AG04450 (cell line): Measurements from ENCODE around the gene NR2C2. TPM values are rescaled to one million over a fixed set of nuclear protein-coding genes. Genes with fewer than 3 reads are reported as not detected.

Experiments
- CTCF ChIA-PET: fragments of 300-600, 350-600 bp; formaldehyde crosslinking; extraction: SDS; loops from one replicate; lab custom pipeline; 2022; ENCODE audit warnings: antibody characterized with exemption, inconsistent platforms; lab: Charles Lee
- POLR2A ChIA-PET: fragments of 350-600 bp; formaldehyde crosslinking; extraction: SDS; loops from one replicate; lab custom pipeline; 2021; ENCODE audit warnings: antibody characterized with exemption, inconsistent platforms; lab: Yijun Ruan, JAX
- DNase-seq: peaks from one replicate; pipeline ENCODE4 v3.0.0-alpha.2; 2011; ENCODE audit warnings: low read depth, low spot score
- H3K27ac ChIP-seq: one replicate; pipeline ENCODE4 v1.5.1; 2012; ENCODE audit warnings: low read depth, low read length, control low read depth
- H3K27me3 ChIP-seq: one replicate; pipeline ENCODE4 v1.6.0; 2012; ENCODE audit warnings: low read length; ENCODE audit not compliant: control insufficient read depth, insufficient read depth
- H3K4me3 ChIP-seq: 2 replicates; pipeline ENCODE4 v1.5.1; 2011; ENCODE audit warnings: mild to moderate bottlenecking, low read depth, low read length, control low read depth
- H3K9me3 ChIP-seq: 2 replicates; pipeline ENCODE4 v1.5.1; 2012; ENCODE audit warnings: low read length; ENCODE audit not compliant: control insufficient read depth, insufficient read depth
- polyA plus RNA-seq: library from polyadenylated mRNA; depleted of rRNA; stranded (reverse); fragments of >200 nt; gene quantifications from 2 replicates; pipeline ENCODE4 v1.2.3, GENCODE V29; 2011
- TF ChIP-seq, protein P1 (sequence below): IDR thresholded peaks from 2 replicates; pipeline ENCODE4 v1.5.1; 2011; ENCODE audit warnings: low read depth, low read length, control low read depth, inconsistent platforms

The NR2C2 gene
- polyA plus RNA-seq, 1 experiment, result 16.1 TPM

DNA sequence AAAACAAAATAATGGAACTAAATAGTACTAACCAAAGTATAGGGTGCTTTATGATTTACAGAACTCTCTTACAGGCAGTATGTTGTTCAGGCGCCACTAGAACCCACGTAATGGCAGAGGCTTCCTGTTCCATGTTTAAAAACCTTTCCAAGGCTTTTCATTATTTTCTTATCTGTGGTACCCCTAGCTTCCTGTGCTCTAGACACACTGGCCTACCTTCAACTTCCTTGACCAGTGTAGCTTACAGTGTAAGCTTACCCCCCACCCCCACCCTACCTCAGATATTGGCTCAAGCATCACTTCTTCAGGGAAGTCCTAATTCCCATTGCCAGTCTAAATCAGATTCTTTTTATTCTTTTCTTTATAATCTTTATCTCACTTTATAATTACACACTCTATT is 2.9 kb downstream of the NR2C2 start:
- no peak for DNase-seq
- H3K27ac ChIP-seq, result no peak overlapping the region
- H3K9me3 ChIP-seq, result peaks cover 2% of the 10 kb centered on the region; the same call in 1 of the 2 replicates
- no peak overlapping the region for H3K4me3 ChIP-seq
- CTCF ChIA-PET, result interaction anchor here (0.6 kb wide), 1 partner anchor 27 kb away, joined by 4 read pairs; no protein-coding TSS in a partner anchor
- POLR2A ChIA-PET, result no interaction called here
- TF ChIP-seq, protein P1, sequence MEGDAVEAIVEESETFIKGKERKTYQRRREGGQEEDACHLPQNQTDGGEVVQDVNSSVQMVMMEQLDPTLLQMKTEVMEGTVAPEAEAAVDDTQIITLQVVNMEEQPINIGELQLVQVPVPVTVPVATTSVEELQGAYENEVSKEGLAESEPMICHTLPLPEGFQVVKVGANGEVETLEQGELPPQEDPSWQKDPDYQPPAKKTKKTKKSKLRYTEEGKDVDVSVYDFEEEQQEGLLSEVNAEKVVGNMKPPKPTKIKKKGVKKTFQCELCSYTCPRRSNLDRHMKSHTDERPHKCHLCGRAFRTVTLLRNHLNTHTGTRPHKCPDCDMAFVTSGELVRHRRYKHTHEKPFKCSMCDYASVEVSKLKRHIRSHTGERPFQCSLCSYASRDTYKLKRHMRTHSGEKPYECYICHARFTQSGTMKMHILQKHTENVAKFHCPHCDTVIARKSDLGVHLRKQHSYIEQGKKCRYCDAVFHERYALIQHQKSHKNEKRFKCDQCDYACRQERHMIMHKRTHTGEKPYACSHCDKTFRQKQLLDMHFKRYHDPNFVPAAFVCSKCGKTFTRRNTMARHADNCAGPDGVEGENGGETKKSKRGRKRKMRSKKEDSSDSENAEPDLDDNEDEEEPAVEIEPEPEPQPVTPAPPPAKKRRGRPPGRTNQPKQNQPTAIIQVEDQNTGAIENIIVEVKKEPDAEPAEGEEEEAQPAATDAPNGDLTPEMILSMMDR, result no peak
- no peaks in the 10 kb centered on the region for H3K27me3 ChIP-seq

DNA sequence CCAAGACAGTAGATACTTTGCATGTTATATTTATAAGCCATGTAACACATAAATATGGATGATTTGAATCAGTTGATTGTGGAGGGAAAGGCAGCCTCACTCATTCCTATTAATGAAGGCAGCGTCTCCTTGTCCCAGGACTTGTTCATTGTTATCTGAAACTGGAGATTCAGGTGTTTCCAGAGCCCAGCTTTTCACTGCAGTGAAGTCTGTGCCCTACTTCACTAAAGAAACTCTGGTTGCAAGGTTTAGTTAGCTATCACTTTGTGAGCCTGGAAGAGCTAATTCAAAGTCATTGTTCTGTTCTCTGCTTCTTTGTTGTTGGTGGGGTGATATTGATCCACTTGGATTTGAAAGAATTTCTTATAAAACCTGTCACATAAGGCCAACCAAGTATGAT is 9.8 kb downstream of the NR2C2 start:
- POLR2A ChIA-PET, result no interaction called here

GRCh38 chr3:14957925-14958324 is 10.5 kb downstream of the NR2C2 start:
- TF ChIP-seq, protein P1, result no peak
- H3K27me3 ChIP-seq, result no peaks in the 10 kb centered on the region
- ChIA-PET CTCF (no interaction called here), POLR2A (no interaction called here)
- H3K27ac ChIP-seq, result no peak overlapping the region
- DNase-seq, result no peak
- no peak overlapping the region for H3K4me3 ChIP-seq
- H3K9me3 ChIP-seq, result no peaks in the 10 kb centered on the region

More for the DNA sequence above, 9.8 kb downstream of the NR2C2 start:
- Histone ChIP-seq H3K9me3 (no peaks in the 10 kb centered on the region), H3K27ac (no peak overlapping the region), H3K4me3 (no peak overlapping the region), H3K27me3 (no peaks in the 10 kb centered on the region)
- DNase-seq, result no peak
- CTCF ChIA-PET, result interaction anchor here (0.6 kb wide), 1 partner anchor 72 kb away, joined by 3 read pairs; no protein-coding TSS in a partner anchor
- TF ChIP-seq, protein P1, result no peak

GRCh38 chr3:14959359-14959943 is 12.1 kb downstream of the NR2C2 start:
- ChIA-PET CTCF (interaction anchor here (0.7 kb wide), 1 partner anchor 243 kb away, joined by 4 read pairs; no protein-coding TSS in a partner anchor), POLR2A (no interaction called here)
- Histone ChIP-seq H3K9me3 (no peaks in the 10 kb centered on the region), H3K27me3 (no peaks in the 10 kb centered on the region), H3K27ac (no peak overlapping the region), H3K4me3 (no peak overlapping the region)
- TF ChIP-seq, protein P1, result no peak
- no peak for DNase-seq

DNA sequence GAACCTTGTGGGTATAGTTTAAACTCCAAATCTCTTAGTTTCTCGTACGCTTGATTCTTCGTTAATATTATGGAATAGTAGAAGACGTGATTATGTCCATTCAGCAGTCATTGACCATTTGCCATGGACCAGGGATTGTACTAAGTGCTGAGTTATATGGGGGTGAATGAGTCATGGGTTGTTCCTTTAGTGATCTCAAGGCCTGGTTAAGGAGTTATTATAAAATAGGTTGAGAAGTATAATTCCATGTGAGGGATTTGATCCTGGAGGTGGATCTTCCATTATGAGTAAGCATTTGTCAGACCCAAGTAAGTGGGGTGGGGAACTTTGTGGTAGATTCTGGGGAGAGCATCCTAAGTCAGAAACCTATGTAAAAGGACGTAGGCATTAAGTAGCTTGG is 15.4 kb downstream of the NR2C2 start:
- Histone ChIP-seq H3K27me3 (no peaks in the 10 kb centered on the region), H3K4me3 (no peak overlapping the region), H3K9me3 (no peaks in the 10 kb centered on the region), H3K27ac (no peak overlapping the region)
- TF ChIP-seq, protein P1, result no peak
- ChIA-PET CTCF (no interaction called here), POLR2A (no interaction called here)
- no peak for DNase-seq
